ENCODE data around the gene MYRF. TPM values are rescaled to one million over a fixed set of nuclear protein-coding genes. Genes with fewer than 3 reads are reported as not detected.

The MYRF gene
- total and polyA plus RNA-seq, 2 of the 13 experiments (the other 11 are each of a cell fraction or from before 2014, with no cell fraction given) = 10.2 to 25.9 TPM

GRCh38 chr11:61760946-61761345 is 8.5 kb downstream of the MYRF start:
- intact Hi-C loops (cut with micrococcal nuclease; ENCODE audit: unreplicated experiment) (no loop called here), in situ Hi-C loops (cut with HindIII; ENCODE audit: extremely low pct_ligation_motif_present, low pct_unique_long_range_greater_than_20kb) (no loop called here)
- no peak overlapping the region for H2AFZ ChIP-seq (ENCODE audit: low read length)
- no TSS peak for BruUV-seq (replicated peaks)
- no peak overlapping the region for H3K4me2 ChIP-seq (ENCODE audit: low read depth, low read length)
- 93% methylated on average over 9 of the region's 13 CpGs for WGBS (ENCODE audit: low lambda C conversion rate)
- ChIA-PET CTCF (ENCODE audit: low intra/inter-chr PET ratio, low total read pairs) (no interaction called here), POLR2A (no interaction called here)
- H3K27ac ChIP-seq (ENCODE audit: extremely low read length, insufficient read depth, low read length) = no peak overlapping the region
- ATAC-seq = no peak
- H4K20me1 ChIP-seq (ENCODE audit: insufficient read depth, low read length) = 0 out of 2 replicates have a peak, but pooled peaks cover 2% of the 10 kb centered on the region
- H3K9ac ChIP-seq (ENCODE audit: insufficient read depth, low read depth, low read length) = no peak overlapping the region
- H3K4me3 ChIP-seq (replicated peaks in 1 of 3; ENCODE audit: insufficient read depth in 1 of 3, low read depth in 2 of 3, low read length in 3 of 3) = no peak overlapping the region
- peaks cover 36% of the 10 kb centered on the region for H3K79me2 ChIP-seq (ENCODE audit: insufficient read depth, low read length)
- DNase-seq (ENCODE audit: low spot score) = no peak
- no peaks in the 10 kb centered on the region; a peak in 1 of 5 replicates for H3K36me3 ChIP-seq (replicated peaks in 1 of 2; ENCODE audit: control insufficient read depth in 1 of 2, insufficient read depth in 2 of 2, low read length in 2 of 2)
- H3K9me3 ChIP-seq (ENCODE audit: low read length) = no peaks in the 10 kb centered on the region
- H3K27me3 ChIP-seq (ENCODE audit: control insufficient read depth in 1 of 2, insufficient read depth in 2 of 2, low read length in 2 of 2) = no peaks in the 10 kb centered on the region
- H3K4me1 ChIP-seq (ENCODE audit: insufficient read depth, low read length) = peaks cover 49% of the 10 kb centered on the region
- no peak for FAIRE-seq
- TF ChIP-seq SNAPC4 (CRISPR knock-in tag; IDR thresholded peaks at IDR 0.05) (no peak), NR3C1 (CRISPR knock-in tag; IDR thresholded peaks at IDR 0.05) (no peak), RARA (CRISPR knock-in tag; IDR thresholded peaks at IDR 0.05) (no peak), SP140L (CRISPR knock-in tag; IDR thresholded peaks at IDR 0.05; ENCODE audit: borderline replicate concordance) (no peak), ZNF543 (CRISPR knock-in tag; IDR thresholded peaks at IDR 0.05) (no peak), PITX1 (CRISPR knock-in tag; IDR thresholded peaks at IDR 0.05) (no peak), IRF9 (CRISPR knock-in tag; IDR thresholded peaks at IDR 0.05; ENCODE audit: borderline replicate concordance) (no peak), PLSCR1 (CRISPR knock-in tag; IDR thresholded peaks at IDR 0.05; ENCODE audit: borderline replicate concordance) (no peak), RXRB (CRISPR knock-in tag; IDR thresholded peaks at IDR 0.05; ENCODE audit: borderline replicate concordance) (no peak), SRSF4 (IDR thresholded peaks at IDR 0.05; ENCODE audit: low read depth, low read length, poor library complexity, severe bottlenecking) (no peak), NR1H2 (CRISPR knock-in tag; IDR thresholded peaks at IDR 0.05; ENCODE audit: borderline replicate concordance, low read depth) (no peak), SMYD3 (CRISPR knock-in tag; IDR thresholded peaks at IDR 0.05) (no peak), MEIS2 (CRISPR knock-in tag; IDR thresholded peaks at IDR 0.05) (no peak), TCF7 (IDR thresholded peaks at IDR 0.05; ENCODE audit: low read depth) (no peak), YY1 (IDR thresholded peaks at IDR 0.05; ENCODE audit: insufficient read depth, insufficient replicate concordance, low read depth, low read length) (no peak)

All from HepG2 (cell line).